Measurements from ENCODE around the gene MIX23.

Gene MIX23

DNA sequence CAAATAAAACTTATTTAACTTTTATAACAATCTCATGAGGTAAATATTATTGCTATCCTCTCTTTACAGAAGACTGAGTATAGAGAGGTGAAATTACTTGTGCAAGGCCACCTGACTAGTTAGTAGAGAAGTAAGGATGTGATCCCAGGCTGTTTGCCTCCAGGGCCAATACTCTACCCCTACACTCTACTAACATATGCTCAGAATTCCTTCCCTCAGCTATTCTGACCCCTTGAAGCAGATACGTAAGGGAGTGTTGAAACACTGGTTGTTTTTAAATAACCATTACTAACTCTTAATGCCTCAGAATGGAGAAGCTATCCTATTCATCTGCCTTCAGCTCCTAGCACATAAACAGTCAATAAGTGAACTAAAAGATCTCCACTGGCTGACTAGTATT is 33.9 kb downstream of the MIX23 start:
- no peak for DNase-seq

DNA sequence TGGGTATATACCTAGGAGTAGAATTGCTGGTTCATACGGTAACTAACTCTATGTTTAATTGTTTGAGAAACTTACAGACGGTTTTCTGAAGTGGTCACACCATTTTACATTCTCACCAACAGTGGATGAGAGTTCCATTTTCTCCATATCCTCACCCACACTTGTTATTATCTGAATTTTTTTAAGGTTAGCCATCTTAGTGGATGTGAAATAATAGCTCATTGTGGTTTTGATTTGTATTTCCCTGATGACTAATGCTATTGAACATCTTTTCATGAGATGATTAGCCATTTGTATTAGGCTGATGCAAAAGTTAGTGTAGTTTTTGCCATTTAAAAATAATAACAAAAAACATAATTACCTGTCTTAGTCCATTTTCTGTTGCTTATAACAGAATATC is 39.4 kb downstream of the MIX23 start:
- no peak for DNase-seq

DNA sequence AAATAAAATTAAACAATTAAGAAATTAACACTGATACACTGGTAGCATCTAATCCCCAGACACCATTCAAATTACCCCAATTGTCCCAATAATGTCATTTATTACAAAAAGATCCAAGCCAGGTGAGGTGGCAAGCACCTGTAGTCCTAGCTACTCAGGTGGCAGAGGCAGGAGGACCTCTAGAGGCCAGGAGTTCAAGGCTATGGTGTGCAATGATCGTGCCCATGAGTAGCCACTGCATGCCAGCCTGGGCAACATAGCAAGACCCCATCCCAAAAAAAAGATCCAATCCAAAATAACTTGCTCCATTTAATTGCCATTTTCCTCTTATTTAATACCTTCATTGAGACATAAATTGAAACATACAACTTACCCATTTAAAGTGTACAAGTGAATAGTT is 40.2 kb downstream of the MIX23 start:
- DNase-seq, result no peak

DNA sequence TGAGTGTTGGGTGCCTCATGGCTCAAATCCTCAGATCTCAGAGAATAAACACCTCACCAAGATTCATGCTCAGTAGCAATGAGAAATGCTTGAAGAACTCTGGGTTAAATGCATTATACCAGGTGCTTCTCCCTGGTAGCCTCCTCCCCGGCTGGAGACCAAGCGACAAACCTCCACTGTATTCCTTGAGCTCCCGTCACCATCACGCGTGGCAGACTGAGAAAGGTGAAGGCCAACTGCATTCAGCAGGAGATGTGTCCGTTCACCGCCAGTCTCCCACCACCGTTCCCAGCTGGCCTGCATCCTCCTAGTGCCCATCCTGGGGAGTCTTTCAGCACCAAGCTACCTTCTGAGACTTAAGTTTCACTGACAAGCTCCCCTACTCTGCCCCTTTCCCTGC is 50.5 kb downstream of the MIX23 start:
- DNase-seq, result no peak

DNA sequence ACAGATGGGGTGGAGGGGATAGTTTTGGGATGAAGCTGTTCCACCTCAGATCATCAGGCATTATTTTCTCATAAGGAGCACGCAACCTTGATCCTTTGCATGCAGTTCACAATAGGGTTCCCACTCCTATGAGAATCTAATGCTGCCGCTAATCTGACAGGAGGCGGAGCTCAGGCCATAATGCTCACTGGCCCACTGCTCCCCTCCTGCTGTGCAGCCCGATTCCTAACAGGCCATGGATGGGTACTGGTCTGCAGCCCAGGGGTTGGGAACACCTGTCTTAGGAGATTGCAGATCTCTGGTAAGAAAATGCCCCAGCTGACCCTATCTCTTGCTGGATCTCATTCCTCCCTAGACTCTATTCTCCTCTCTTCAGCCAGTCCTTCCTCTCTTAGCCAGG is 51.1 kb downstream of the MIX23 start:
- DNase-seq, result no peak

DNA sequence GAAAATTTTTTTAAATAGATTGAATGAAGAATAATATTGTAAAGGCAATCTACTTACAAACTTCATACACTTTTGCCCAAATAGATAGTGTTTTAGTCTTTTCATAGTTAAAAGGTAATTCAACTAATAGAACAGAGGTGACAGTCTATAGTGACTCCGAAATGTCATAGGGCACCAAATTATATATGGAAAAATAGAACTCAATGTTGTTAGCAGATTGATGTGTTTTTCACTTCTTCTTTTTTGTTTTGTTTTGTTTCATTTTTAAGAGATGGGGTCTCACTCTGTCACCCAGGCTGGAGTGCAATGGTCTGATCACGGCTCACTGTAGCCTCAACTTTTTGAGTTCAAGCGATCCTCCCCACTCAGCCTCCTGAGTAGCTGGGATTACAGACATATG is 57.3 kb downstream of the MIX23 start:
- no peak for DNase-seq

DNA sequence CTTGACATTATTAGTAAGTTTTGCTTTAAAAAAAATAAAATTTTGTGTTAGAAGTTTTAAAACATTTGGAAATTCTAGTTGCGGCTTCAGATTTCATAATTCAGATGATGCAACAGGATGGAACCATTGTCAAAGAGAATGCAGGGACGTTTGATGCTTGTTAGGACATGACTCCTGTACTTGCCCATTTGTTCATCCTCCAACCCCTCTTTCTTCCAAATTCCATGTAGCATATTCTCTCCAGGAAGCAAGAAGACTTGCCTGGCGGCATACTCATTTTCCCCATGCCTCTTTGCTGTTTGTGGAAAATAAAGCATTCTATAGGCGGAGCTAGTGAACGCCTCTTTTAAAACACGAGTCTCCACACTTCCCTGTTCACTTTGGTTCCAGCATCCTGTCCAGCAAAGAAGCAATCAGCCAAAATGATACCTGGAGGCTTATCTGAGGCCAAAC is 58.1 kb downstream of the MIX23 start, which contains the start of gene CSTA:
Gene CSTA (plus strand): TSS at position 378 of the 453 bp plus-strand sequence. CDS start 45 bp downstream, at position 423.
- DNase-seq, result no peak

DNA sequence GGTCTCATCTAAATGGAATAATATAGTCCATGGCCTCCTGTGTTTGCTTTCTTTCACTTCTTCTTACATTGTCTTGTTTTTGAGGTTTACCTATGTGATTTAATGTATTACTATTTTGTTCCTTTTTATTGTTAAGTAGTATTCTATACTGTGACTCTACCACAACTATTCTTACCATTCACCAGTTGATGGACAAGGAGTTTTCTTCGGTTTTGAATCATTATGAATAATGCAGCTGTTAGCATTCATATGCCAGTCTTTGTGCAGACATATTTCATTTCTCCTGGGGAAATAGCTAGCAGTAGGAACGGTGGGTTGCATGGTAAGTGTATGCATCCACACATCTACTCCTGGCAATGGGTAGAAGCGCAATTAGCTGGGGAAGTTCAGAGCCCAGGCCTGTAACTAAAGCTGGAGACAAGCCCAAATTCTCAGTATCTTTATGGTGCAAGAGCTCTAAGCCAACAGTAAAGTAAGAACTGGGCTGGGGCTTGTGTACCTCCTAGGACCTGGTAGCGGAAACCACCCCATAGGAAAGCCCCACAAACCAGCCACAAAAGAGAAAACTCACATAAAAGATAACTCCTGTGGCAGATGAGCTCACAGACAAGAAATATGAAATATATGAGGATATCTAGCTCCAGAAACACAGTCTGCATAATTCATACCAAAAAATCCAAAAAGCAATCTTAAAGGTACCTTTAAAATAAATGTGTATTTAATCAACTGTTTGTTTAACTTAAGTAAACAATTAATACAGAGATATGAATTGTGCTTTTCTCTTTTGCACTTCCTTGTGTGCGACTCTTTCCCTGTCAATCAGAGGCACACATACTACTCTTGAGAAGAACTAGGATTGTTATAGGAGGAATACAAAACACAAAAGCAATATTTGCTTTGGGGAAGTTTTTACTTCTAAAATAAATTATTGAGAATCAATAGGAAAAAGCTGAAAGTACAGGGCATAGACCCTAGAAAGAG is 60.6 kb downstream of the MIX23 start:
- DNase-seq, result no peak

DNA sequence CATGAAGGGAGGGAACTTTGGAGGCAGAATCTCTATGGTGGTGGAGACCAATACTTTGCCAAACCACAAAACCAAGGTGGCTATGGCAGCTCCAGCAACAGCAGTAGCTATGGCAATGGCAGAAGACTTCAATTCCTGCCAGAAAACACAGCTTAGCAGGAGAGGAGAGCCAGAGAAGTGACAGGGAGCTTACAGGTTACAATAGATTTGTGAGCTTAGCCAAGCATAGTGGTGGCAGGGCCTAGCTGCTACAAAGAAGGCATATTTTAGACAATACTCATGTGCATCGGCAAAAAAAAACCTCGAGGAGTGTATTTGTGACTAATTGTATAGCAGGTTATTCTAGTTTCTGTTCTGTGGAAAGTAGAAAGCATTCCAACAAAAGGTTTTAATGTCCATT is 64.4 kb downstream of the MIX23 start:
- DNase-seq, result no peak

DNA sequence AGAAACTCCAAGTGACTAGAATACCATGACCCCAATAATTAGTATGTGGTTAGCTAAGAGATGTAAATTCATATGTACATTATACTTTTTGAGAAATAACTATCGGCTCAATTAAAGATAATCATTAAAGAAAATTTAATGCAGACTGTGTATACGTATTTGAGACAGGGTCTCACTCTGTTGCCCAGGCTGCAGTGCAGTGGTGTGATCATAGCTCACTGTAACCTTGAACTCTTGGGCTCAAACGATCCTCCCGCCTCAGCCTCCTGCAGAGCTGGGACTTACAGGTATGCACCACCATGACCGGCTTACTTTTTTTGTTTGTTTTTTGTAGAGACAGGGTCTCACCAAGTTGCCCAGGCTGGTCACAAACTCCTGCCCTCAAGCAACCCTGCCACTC is 66.7 kb downstream of the MIX23 start:
- DNase-seq, result no peak

DNA sequence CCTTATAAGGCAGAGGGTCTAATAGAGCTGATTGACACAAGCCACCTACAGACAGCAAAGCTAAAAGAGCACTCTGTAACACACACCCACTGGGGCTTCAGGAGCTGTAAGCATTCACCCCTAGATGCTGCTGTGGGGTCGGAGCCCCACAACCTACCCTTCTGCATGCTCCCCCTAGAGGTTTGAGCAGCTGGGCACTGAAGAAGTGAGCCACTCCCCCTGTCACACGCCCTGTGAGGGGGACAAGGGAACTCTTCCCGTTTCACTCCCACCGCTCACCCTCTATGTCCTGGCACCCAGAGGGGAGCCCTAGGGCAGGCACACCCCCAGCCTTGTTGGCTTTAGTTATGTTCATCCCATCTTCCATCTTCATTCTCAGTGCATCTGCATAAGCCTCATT is 67.4 kb downstream of the MIX23 start:
- no peak for DNase-seq

DNA sequence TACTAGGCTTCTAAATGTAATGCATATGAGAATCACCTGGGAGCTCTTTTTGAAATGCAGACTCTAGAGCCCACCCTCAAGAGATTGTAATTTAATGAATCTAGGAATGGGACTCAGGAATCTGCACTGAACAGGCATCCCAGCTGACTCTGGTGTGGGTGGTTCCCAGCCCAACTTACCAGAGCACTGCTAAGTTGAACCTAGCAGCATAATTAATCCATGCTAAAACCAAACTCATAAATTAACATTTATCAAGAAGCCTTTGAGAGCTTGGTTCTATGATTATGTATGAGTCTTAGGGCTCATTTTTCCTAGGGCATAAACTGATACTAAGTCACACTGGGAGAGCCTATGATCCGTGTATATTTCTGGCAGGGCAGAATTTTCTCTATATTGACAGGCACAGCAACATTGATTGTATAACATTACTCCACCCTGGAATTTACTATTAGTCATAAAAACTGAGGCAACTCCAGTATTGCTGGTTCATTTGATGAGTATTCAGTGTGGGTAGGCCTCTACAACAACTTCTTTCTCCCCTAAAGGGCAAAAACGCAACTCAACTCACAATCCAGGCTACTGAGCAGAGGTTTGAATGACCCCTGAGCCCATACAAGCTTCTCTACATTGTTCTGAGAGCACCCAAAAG is 68.7 kb downstream of the MIX23 start:
- DNase-seq, result no peak

DNA sequence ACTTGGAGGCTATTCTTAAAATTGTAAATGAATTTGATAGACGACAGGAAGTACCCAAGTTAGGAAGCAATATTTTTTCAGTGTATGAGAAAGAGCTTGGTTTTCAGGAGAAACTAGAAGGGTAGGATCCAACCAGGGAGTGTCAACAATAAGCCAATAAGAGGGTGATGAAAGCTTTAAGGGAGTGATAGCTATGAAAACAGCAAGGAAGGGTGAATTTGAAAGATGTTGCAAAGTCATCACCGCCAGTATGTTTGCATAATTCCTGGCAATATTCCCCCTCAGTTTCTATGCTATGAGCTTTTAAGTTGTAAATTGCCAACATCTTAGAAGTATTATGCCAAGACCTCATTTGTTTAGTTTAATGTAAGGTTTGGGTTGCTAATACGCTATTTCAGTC is 69.8 kb downstream of the MIX23 start:
- DNase-seq, result no peak

DNA sequence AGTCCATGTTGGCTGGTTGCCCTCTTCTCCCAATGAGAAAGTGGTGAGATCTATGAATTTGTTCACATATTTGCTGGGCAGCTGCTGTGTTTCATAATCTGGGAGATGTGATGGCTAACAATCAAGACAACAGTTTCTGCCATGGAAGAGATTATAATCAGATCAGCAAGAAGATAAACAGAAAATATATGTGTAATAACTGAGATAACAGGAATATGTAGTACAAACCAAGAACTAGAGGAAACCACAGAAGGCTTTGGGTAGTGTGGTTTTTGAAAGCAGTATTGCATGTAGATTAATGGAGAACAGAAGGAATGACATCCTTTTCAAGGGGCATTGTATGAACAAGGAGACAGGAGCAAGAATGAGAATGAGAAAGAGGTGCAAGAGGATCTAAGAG is 70.2 kb downstream of the MIX23 start:
- DNase-seq, result no peak

DNA sequence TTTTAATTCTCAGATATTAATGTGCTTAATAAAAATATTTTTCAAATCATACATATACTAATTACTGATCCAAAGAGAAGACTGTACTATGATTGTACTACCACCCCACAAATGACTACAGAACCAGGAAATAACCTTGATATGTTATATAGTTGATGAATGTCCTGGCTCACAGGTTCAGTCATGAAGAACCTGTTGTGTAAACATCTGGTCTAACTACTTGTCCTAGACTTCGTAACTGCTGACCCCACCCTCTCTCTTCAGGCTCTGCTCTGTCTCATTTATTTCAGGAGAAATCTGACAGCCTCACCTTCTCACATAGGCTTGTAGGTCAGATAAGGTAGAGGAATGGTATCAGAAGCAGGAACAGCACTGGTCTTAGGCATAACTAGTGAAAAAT is 72.7 kb downstream of the MIX23 start:
- DNase-seq, result no peak
